Measurements from ENCODE around the gene TAS2R16. TPM values are rescaled to one million over a fixed set of nuclear protein-coding genes. Genes with fewer than 3 reads are reported as not detected.

Gene TAS2R16
- total and polyA plus RNA-seq, 2 donors (not counting 3 experiments of a cell fraction or from before 2014, with no cell fraction given) = not detected

- H3K27me3 ChIP-seq (ENCODE audit: control insufficient read depth in 2 of 2, insufficient read depth in 2 of 2, low read length in 2 of 2) = no peaks in the 10 kb centered on the region
- H3K36me3 ChIP-seq (ENCODE audit: control insufficient read depth in 2 of 2, extremely low read depth in 1 of 2, insufficient read depth in 2 of 2, low read length in 2 of 2) = no peaks in the 10 kb centered on the region
- intact Hi-C loops (cut with micrococcal nuclease) = loop anchor here (10.0 kb wide), 1 partner anchor 491 kb away; the partner anchor contains the start of gene IQUB
- H3K27ac ChIP-seq (ENCODE audit: insufficient read depth, low read depth, low read length) = no peak overlapping the region
- TF ChIP-seq CTCF (IDR thresholded peaks at IDR 0.05; ENCODE audit: extremely low read depth in 1 of 2, insufficient read depth in 1 of 2, low read depth in 1 of 2, low read length in 2 of 2) (no peak), GATA2 (IDR thresholded peaks at IDR 0.05; ENCODE audit: insufficient read depth, insufficient read length, low read depth, low read length) (no peak), MYC (IDR thresholded peaks at IDR 0.05; ENCODE audit: low read depth, low read length) (no peak), POLR2A (IDR thresholded peaks at IDR 0.05; ENCODE audit: low read depth, low read length) (no peak), FOS (IDR thresholded peaks at IDR 0.05; ENCODE audit: borderline replicate concordance, insufficient read depth, low read length) (no peak), EZH2 (IDR thresholded peaks at IDR 0.05; ENCODE audit: borderline replicate concordance, low read depth, low read length, severe bottlenecking) (no peak), MAX (IDR thresholded peaks at IDR 0.05; ENCODE audit: insufficient read depth, insufficient read length) (no peak), JUN (IDR thresholded peaks at IDR 0.05; ENCODE audit: borderline replicate concordance, insufficient read depth, insufficient read length, low read depth) (no peak), POLR2AphosphoS5 (IDR thresholded peaks at IDR 0.05; ENCODE audit: insufficient read depth, low read depth, low read length) (no peak)
- no peaks in the 10 kb centered on the region for H3K9me3 ChIP-seq (replicated peaks; ENCODE audit: control insufficient read depth, insufficient read depth, low read length)
- BruUV-seq (replicated peaks) = no TSS peak
- H3K4me3 ChIP-seq (replicated peaks in 1 of 3; ENCODE audit: insufficient read depth in 1 of 3, low read depth in 1 of 3, low read length in 3 of 3) = no peak overlapping the region
- FAIRE-seq (no peak), DNase-seq (ENCODE audit: low read depth, low spot score) (no peak)
- POLR2A ChIA-PET = no interaction called here
- H3K79me2 ChIP-seq (ENCODE audit: control insufficient read depth, insufficient read depth, low read length) = no peaks in the 10 kb centered on the region
- no peaks in the 10 kb centered on the region for H4K20me1 ChIP-seq (replicated peaks; ENCODE audit: control insufficient read depth, extremely low read depth, insufficient read depth, low read length)
- CTCF ChIA-PET = no interaction called here
- no peak overlapping the region for H2AFZ ChIP-seq (ENCODE audit: low read depth, low read length)
- no peak overlapping the region for H3K9ac ChIP-seq (replicated peaks; ENCODE audit: extremely low read depth, insufficient read depth, low read length)
- H3K4me1 ChIP-seq (ENCODE audit: control insufficient read depth, extremely low read depth, insufficient read depth, low read length) = peaks cover 20% of the 10 kb centered on the region
- dilution Hi-C loops (cut with MboI; ENCODE audit: extremely low pct_ligation_motif_present, low sequenced_read_pairs) = no loop called here
- no peak overlapping the region for H3K4me2 ChIP-seq (ENCODE audit: insufficient read depth, low read length)
- H3K9me1 ChIP-seq (replicated peaks; ENCODE audit: control insufficient read depth, extremely low read depth, insufficient read depth, low read length) = no peaks in the 10 kb centered on the region
Measured at GRCh38 chr7:123043642-123044041, 48.1 kb upstream of the TAS2R16 start.
